ENCODE data around the gene CDH23.

CDH23 gene

GRCh38 chr10:71799608-71800453 is 403.1 kb downstream of the CDH23 start:
- in situ Hi-C loops (cut with MboI; ENCODE audit: low sequenced_read_pairs) = no loop called here

GRCh38 chr10:71801361-71801760 is 404.6 kb downstream of the CDH23 start:
- in situ Hi-C loops (cut with MboI; ENCODE audit: low sequenced_read_pairs) = no loop called here

GRCh38 chr10:71802235-71802634 is 405.5 kb downstream of the CDH23 start:
- in situ Hi-C loops (cut with MboI; ENCODE audit: low sequenced_read_pairs) = no loop called here

- in situ Hi-C loops (cut with MboI; ENCODE audit: low sequenced_read_pairs) = no loop called here
Measured at GRCh38 chr10:71802715-71803488, 406.2 kb downstream of the CDH23 start.

- in situ Hi-C loops (cut with MboI; ENCODE audit: low sequenced_read_pairs) = no loop called here
Measured at GRCh38 chr10:71804077-71804476, 407.4 kb downstream of the CDH23 start.

- in situ Hi-C loops (cut with MboI; ENCODE audit: low sequenced_read_pairs) = no loop called here
Measured at GRCh38 chr10:71805776-71806703, 409.3 kb downstream of the CDH23 start.

- in situ Hi-C loops (cut with MboI; ENCODE audit: low sequenced_read_pairs) = no loop called here
Measured at GRCh38 chr10:71806704-71807556, 410.2 kb downstream of the CDH23 start.

GRCh38 chr10:71807557-71808510 is 411.1 kb downstream of the CDH23 start:
- in situ Hi-C loops (cut with MboI; ENCODE audit: low sequenced_read_pairs) = no loop called here

GRCh38 chr10:71809628-71810027 is 412.9 kb downstream of the CDH23 start:
- in situ Hi-C loops (cut with MboI; ENCODE audit: low sequenced_read_pairs) = loop anchor here (10.0 kb wide), 1 partner anchor 495 kb away; the partner anchor contains the start of gene SLC29A3

GRCh38 chr10:71810048-71810750 is 413.5 kb downstream of the CDH23 start:
- in situ Hi-C loops (cut with MboI; ENCODE audit: low sequenced_read_pairs) = loop anchor here (10.0 kb wide), 1 partner anchor 495 kb away; the partner anchor contains the start of gene SLC29A3

GRCh38 chr10:71811351-71811750 is 414.6 kb downstream of the CDH23 start:
- in situ Hi-C loops (cut with MboI; ENCODE audit: low sequenced_read_pairs) = loop anchor here (10.0 kb wide), 1 partner anchor 497 kb away; the partner anchor contains the start of gene SLC29A3

GRCh38 chr10:71812016-71812912 is 415.5 kb downstream of the CDH23 start:
- in situ Hi-C loops (cut with MboI; ENCODE audit: low sequenced_read_pairs) = loop anchor here (10.0 kb wide), 1 partner anchor 497 kb away; the partner anchor contains the start of gene SLC29A3

GRCh38 chr10:71812913-71813590 is 416.3 kb downstream of the CDH23 start:
- in situ Hi-C loops (cut with MboI; ENCODE audit: low sequenced_read_pairs) = loop anchor here (10.0 kb wide), 1 partner anchor 498 kb away; the partner anchor contains the start of gene SLC29A3

- in situ Hi-C loops (cut with MboI; ENCODE audit: low sequenced_read_pairs) = loop anchor here (10.0 kb wide), 1 partner anchor 500 kb away; the partner anchor contains the start of gene SLC29A3
Measured at GRCh38 chr10:71814922-71815411, 418.2 kb downstream of the CDH23 start.

- in situ Hi-C loops (cut with MboI; ENCODE audit: low sequenced_read_pairs) = loop anchor here (10.0 kb wide), 1 partner anchor 501 kb away; the partner anchor contains the start of gene SLC29A3
Measured at GRCh38 chr10:71815515-71816130, 418.9 kb downstream of the CDH23 start.
